ENCODE results near the gene GRM1.

- TF ChIP-seq, protein P1, sequence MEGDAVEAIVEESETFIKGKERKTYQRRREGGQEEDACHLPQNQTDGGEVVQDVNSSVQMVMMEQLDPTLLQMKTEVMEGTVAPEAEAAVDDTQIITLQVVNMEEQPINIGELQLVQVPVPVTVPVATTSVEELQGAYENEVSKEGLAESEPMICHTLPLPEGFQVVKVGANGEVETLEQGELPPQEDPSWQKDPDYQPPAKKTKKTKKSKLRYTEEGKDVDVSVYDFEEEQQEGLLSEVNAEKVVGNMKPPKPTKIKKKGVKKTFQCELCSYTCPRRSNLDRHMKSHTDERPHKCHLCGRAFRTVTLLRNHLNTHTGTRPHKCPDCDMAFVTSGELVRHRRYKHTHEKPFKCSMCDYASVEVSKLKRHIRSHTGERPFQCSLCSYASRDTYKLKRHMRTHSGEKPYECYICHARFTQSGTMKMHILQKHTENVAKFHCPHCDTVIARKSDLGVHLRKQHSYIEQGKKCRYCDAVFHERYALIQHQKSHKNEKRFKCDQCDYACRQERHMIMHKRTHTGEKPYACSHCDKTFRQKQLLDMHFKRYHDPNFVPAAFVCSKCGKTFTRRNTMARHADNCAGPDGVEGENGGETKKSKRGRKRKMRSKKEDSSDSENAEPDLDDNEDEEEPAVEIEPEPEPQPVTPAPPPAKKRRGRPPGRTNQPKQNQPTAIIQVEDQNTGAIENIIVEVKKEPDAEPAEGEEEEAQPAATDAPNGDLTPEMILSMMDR (IDR thresholded peaks at IDR 0.05) = no peak
- TF ChIP-seq POLR2A (IDR thresholded peaks at IDR 0.05) = no peak
Measured at GRCh38 chr6:146419576-146419975, 390.7 kb downstream of the GRM1 start.
